Endothelial cell of umbilical vein (primary cell): ENCODE results near the gene SH3PXD2A. TPM values are rescaled to one million over a fixed set of nuclear protein-coding genes. Genes with fewer than 3 reads are reported as not detected.

ENCODE experiments used
- BruUV-seq: library from RNA; stranded (reverse); fragments of 400-500 nt; replicated peaks from 2 replicates; lab custom pipeline; 2021; lab: Mats Ljungman, UMichigan
- CTCF ChIA-PET: fragments of 300-600, 350-600 bp; sonication (Branson Sonifier 250); formaldehyde crosslinking; loops from one replicate; lab custom pipeline; 2021; ENCODE audit warnings: antibody characterized with exemption, inconsistent platforms; lab: Charles Lee
- POLR2A ChIA-PET: fragments of 300-600, 350-600 bp; sonication (Branson Sonifier 250); formaldehyde crosslinking; loops from one replicate; lab custom pipeline; 2021; ENCODE audit warnings: antibody characterized with exemption, inconsistent platforms; lab: Charles Lee
- DNase-seq: peaks from one replicate; pipeline ENCODE4 v3.0.0-alpha.2; 2011; ENCODE audit warnings: low read depth, low spot score
- FAIRE-seq: peaks from 2 replicates; lab custom pipeline; 2011; peaks lifted over from hg19 to GRCh38; lab: Jason Lieb, UNC
- H2AFZ ChIP-seq: 2 replicates; pipeline ENCODE4 v1.6.0; 2012; ENCODE audit warnings: low read depth, low read length, control low read depth, inconsistent platforms
- H3K27ac ChIP-seq: 2 replicates; pipeline ENCODE4 v1.5.1; 2011; ENCODE audit warnings: low read depth, mild to moderate bottlenecking, control low read depth, low read length, moderate library complexity; ENCODE audit not compliant: insufficient read depth
- H3K27me3 ChIP-seq, 2 experiments: 2 replicates each; pipeline versions ENCODE4 v1.6.0 to v1.6.1; 2011; ENCODE audit warnings: low read length in 2 of 2, mixed read lengths in 1 of 2; ENCODE audit not compliant: control insufficient read depth in 2 of 2, insufficient read depth in 2 of 2
- H3K36me3 ChIP-seq, 2 experiments: 2 replicates in 1 of 2; 3 replicates in 1 of 2; pipeline ENCODE4 v1.5.1; 2011; ENCODE audit warnings: low read length in 2 of 2, mild to moderate bottlenecking in 1 of 2, moderate library complexity in 1 of 2; ENCODE audit not compliant: control insufficient read depth in 2 of 2, insufficient read depth in 2 of 2; ENCODE audit errors: extremely low read depth in 1 of 2
- H3K4me1 ChIP-seq: 3 replicates; pipeline ENCODE4 v1.5.1; 2011; ENCODE audit warnings: mild to moderate bottlenecking, low read length; ENCODE audit not compliant: control insufficient read depth, insufficient read depth; ENCODE audit errors: extremely low read depth
- H3K4me2 ChIP-seq: 2 replicates; pipeline ENCODE4 v1.6.1; 2011; ENCODE audit warnings: low read length, control low read depth, mixed read lengths; ENCODE audit not compliant: insufficient read depth
- H3K4me3 ChIP-seq, 3 experiments: fragments of 200-600 bp in 1 of 3; sonication (generic), shearing (Covaris generic) in 1 of 3; replicated peaks in 1 of 3; 2 replicates each; pipeline ENCODE4 v1.5.1; 2011 to 2016; ENCODE audit warnings: control low read depth in 3 of 3, low read length in 3 of 3, mild to moderate bottlenecking in 2 of 3, inconsistent platforms in 1 of 3, low read depth in 1 of 3, moderate library complexity in 1 of 3; ENCODE audit not compliant: insufficient read depth in 1 of 3
- H3K79me2 ChIP-seq: 2 replicates; pipeline ENCODE4 v1.6.0; 2012; ENCODE audit warnings: low read length, inconsistent platforms; ENCODE audit not compliant: control insufficient read depth, insufficient read depth
- H3K9ac ChIP-seq: replicated peaks from 2 replicates; pipeline ENCODE3; 2011; ENCODE audit warnings: low read length, control low read depth; ENCODE audit not compliant: insufficient read depth; ENCODE audit errors: extremely low read depth
- H3K9me1 ChIP-seq: replicated peaks from 3 replicates; pipeline ENCODE4 v1.6.0; 2011; ENCODE audit warnings: mild to moderate bottlenecking, low read length; ENCODE audit not compliant: control insufficient read depth, insufficient read depth; ENCODE audit errors: extremely low read depth
- H3K9me3 ChIP-seq: replicated peaks from 2 replicates; pipeline ENCODE4 v1.5.1; 2012; ENCODE audit warnings: low read length, inconsistent platforms; ENCODE audit not compliant: control insufficient read depth, insufficient read depth
- H4K20me1 ChIP-seq: replicated peaks from 2 replicates; pipeline ENCODE3; 2011; ENCODE audit warnings: mild to moderate bottlenecking, low read length; ENCODE audit not compliant: control insufficient read depth, insufficient read depth; ENCODE audit errors: extremely low read depth
- EZH2 ChIP-seq: IDR thresholded peaks from 2 replicates; pipeline ENCODE4 v1.6.1; 2012; ENCODE audit warnings: borderline replicate concordance, low read depth, mild to moderate bottlenecking, moderate library complexity, low read length, inconsistent platforms; ENCODE audit not compliant: severe bottlenecking
- FOS ChIP-seq: IDR thresholded peaks from 2 replicates; pipeline ENCODE4 v1.6.1; 2011; ENCODE audit warnings: mild to moderate bottlenecking, low read length, moderate library complexity, borderline replicate concordance; ENCODE audit not compliant: insufficient read depth
- GATA2 ChIP-seq: IDR thresholded peaks from 2 replicates; pipeline ENCODE4 v1.7.0; 2011; ENCODE audit warnings: low read depth, mild to moderate bottlenecking, moderate library complexity, mixed read lengths, low read length; ENCODE audit not compliant: insufficient read length, insufficient read depth
- JUN ChIP-seq: IDR thresholded peaks from 2 replicates; pipeline ENCODE4 v1.6.1; 2011; ENCODE audit warnings: borderline replicate concordance, low read depth; ENCODE audit not compliant: insufficient read length, insufficient read depth
- MYC ChIP-seq: IDR thresholded peaks from one replicate; pipeline ENCODE4 v1.6.1; 2011; ENCODE audit warnings: mild to moderate bottlenecking, low read depth, low read length
- POLR2A ChIP-seq: IDR thresholded peaks from 2 replicates; pipeline ENCODE4 v1.6.1; 2012; ENCODE audit warnings: low read depth, mild to moderate bottlenecking, control low read depth, low read length
- POLR2AphosphoS5 ChIP-seq: IDR thresholded peaks from 2 replicates; pipeline ENCODE4 v1.6.1; 2012; ENCODE audit warnings: low read depth, mild to moderate bottlenecking, control low read depth, low read length, moderate library complexity; ENCODE audit not compliant: insufficient read depth
- dilution Hi-C: fragments of 300-500 bp; cut with MboI; formaldehyde crosslinking; loops from one replicate; pipeline ENCODE4 v1.15.0; 2019; ENCODE audit warnings: low sequenced_read_pairs; ENCODE audit not compliant: extremely low pct_ligation_motif_present
- intact Hi-C: fragments of 100-400 bp; cut with micrococcal nuclease; formaldehyde crosslinking; loops from one replicate; pipeline ENCODE4 v1.10.0; 2022
- polyA plus RNA-seq, 4 experiments: library from polyadenylated mRNA; depleted of rRNA in 3 of 4; stranded (reverse) in 3 of 4; unstranded in 1 of 4; fragments of >200 nt; gene quantifications; 2 replicates each; pipeline versions ENCODE4 v1.2.1 to v1.2.3, GENCODE V29; 2011 to 2012; ENCODE audit warnings: missing spikeins in 1 of 4
- total RNA-seq: library from RNA; stranded (reverse); gene quantifications from 2 replicates; pipeline ENCODE4 v1.2.3, GENCODE V29; 2021
- TF ChIP-seq, protein P1 (sequence below): IDR thresholded peaks from 2 replicates; pipeline ENCODE4 v1.6.1; 2011; ENCODE audit not compliant: insufficient read depth, insufficient read length
- TF ChIP-seq, protein P2 (sequence below), 2 donors: IDR thresholded peaks; 1 replicate in 1 of 2; 2 replicates in 1 of 2; pipeline ENCODE4 v1.5.1; 2011; ENCODE audit warnings: low read length in 2 of 2, mild to moderate bottlenecking in 2 of 2, moderate library complexity in 2 of 2, control low read depth in 1 of 2, inconsistent platforms in 1 of 2, low read depth in 1 of 2; ENCODE audit not compliant: insufficient read depth in 1 of 2; ENCODE audit errors: extremely low read depth in 1 of 2

Gene SH3PXD2A
- total and polyA plus RNA-seq, 2 donors (not counting 3 experiments of a cell fraction or from before 2014, with no cell fraction given), result 1.4 to 5.1 TPM

DNA sequence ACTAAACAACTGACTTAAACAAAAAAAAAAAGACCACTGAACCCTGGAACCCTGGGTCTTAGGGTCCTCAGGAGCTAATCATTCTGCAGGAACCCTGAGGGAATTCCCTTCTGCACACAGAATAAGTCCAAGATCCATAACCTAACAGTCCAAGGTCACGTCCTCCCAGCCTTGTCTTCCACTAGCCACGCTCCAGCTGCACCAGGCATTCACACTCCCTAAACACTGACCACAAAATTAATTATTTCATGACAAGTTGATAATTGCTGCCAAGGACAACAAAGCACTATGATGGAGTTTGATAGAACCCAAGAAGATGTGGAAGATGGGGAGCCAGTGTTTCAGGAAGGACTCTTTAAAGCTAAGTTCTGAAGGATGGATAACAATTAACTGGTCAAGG is 130.6 kb downstream of the SH3PXD2A start:
- Histone ChIP-seq H3K9ac (no peak overlapping the region), H3K4me2 (no peak overlapping the region), H3K36me3 (no peaks in the 10 kb centered on the region), H2AFZ (no peak overlapping the region), H3K79me2 (no peaks in the 10 kb centered on the region), H3K4me1 (no peaks in the 10 kb centered on the region), H3K27me3 (no peaks in the 10 kb centered on the region), H3K27ac (no peak overlapping the region), H4K20me1 (no peaks in the 10 kb centered on the region), H3K9me1 (no peaks in the 10 kb centered on the region), H3K9me3 (no peaks in the 10 kb centered on the region), H3K4me3 (no peak overlapping the region)
- DNase-seq (no peak), FAIRE-seq (no peak)
- no TSS peak for BruUV-seq
- no peak for TF ChIP-seq FOS
- no peak for TF ChIP-seq POLR2A
- no peak for TF ChIP-seq EZH2
- TF ChIP-seq, protein P1, sequence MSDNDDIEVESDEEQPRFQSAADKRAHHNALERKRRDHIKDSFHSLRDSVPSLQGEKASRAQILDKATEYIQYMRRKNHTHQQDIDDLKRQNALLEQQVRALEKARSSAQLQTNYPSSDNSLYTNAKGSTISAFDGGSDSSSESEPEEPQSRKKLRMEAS, result no peak
- no peak for TF ChIP-seq JUN
- TF ChIP-seq MYC, result no peak
- TF ChIP-seq, protein P2, sequence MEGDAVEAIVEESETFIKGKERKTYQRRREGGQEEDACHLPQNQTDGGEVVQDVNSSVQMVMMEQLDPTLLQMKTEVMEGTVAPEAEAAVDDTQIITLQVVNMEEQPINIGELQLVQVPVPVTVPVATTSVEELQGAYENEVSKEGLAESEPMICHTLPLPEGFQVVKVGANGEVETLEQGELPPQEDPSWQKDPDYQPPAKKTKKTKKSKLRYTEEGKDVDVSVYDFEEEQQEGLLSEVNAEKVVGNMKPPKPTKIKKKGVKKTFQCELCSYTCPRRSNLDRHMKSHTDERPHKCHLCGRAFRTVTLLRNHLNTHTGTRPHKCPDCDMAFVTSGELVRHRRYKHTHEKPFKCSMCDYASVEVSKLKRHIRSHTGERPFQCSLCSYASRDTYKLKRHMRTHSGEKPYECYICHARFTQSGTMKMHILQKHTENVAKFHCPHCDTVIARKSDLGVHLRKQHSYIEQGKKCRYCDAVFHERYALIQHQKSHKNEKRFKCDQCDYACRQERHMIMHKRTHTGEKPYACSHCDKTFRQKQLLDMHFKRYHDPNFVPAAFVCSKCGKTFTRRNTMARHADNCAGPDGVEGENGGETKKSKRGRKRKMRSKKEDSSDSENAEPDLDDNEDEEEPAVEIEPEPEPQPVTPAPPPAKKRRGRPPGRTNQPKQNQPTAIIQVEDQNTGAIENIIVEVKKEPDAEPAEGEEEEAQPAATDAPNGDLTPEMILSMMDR (IDR thresholded peaks at IDR 0.05; ENCODE audit: extremely low read depth in 1 of 2, insufficient read depth in 1 of 2, low read depth in 1 of 2, low read length in 2 of 2), result no peak
- TF ChIP-seq GATA2, result no peak
- no peak for TF ChIP-seq POLR2AphosphoS5
- intact Hi-C loops (no loop called here), dilution Hi-C loops (loop anchor here (25.0 kb wide), 1 partner anchor 138 kb away; the partner anchor contains the start of gene SH3PXD2A)
- ChIA-PET POLR2A (no interaction called here), CTCF (interaction anchor here (0.9 to 1.9 kb wide), 2 partner anchors 12 to 48 kb away, joined by 3 to 5 read pairs; no protein-coding TSS in a partner anchor)
